ENCODE results near the gene SSH2. TPM values are rescaled to one million over a fixed set of nuclear protein-coding genes. Genes with fewer than 3 reads are reported as not detected.

SSH2 gene
- total RNA-seq, 1 experiment from 2014 or later, result 14.6 TPM

GRCh38 chr17:29927546-29927945 lies 2.5 kb downstream of the SSH2 start:
- Histone ChIP-seq H3T11ph (ENCODE audit: low read length) (no peak overlapping the region), H4K5ac (ENCODE audit: insufficient read length, low read depth, low read length) (no peak overlapping the region), H2BK20ac (ENCODE audit: low read depth, low read length, poor library complexity, severe bottlenecking) (no peak overlapping the region), H3K27me3 (ENCODE audit: insufficient read depth, low read length) (no peaks in the 10 kb centered on the region), H2AK5ac (ENCODE audit: insufficient read length, low read length) (no peak overlapping the region), H3K14ac (ENCODE audit: insufficient read depth, low read length) (no peak overlapping the region), H3K4me2 (ENCODE audit: insufficient read depth, insufficient read length, low read length) (no peak overlapping the region), H3K18ac (ENCODE audit: insufficient read length, low read depth, low read length) (no peak overlapping the region), H3K9me3 (ENCODE audit: control insufficient read depth, low read depth, low read length) (no peaks in the 10 kb centered on the region), H3K4me1 (ENCODE audit: insufficient read depth, low read length) (peaks cover 2% of the 10 kb centered on the region; the same call in 1 of the 2 replicates), H3K79me1 (ENCODE audit: insufficient read depth, low read depth, low read length, poor library complexity, severe bottlenecking) (no peaks in the 10 kb centered on the region), H4K91ac (ENCODE audit: insufficient read length, low read depth, low read length) (no peak overlapping the region), H2BK5ac (ENCODE audit: insufficient read length, low read length) (no peak overlapping the region), H3K79me2 (ENCODE audit: insufficient read depth, low read length) (peaks cover 4% of the 10 kb centered on the region; the same call in 1 of the 2 replicates), H3K23ac (ENCODE audit: insufficient read length, low read depth, low read length) (no peak overlapping the region), H3K4ac (ENCODE audit: low read depth, low read length) (no peak overlapping the region), H2BK120ac (ENCODE audit: low read depth, low read length, poor library complexity, severe bottlenecking) (no peak overlapping the region), H4K8ac (replicated peaks; ENCODE audit: insufficient read length, low read depth, low read length) (no peak overlapping the region), H2BK15ac (ENCODE audit: low read depth, low read length) (no peak overlapping the region), H2AFZ (ENCODE audit: low read length) (no peak overlapping the region), H2BK12ac (ENCODE audit: insufficient read length, low read depth, low read length) (no peak overlapping the region), H3K27ac (ENCODE audit: insufficient read length, low read depth, low read length) (no peak overlapping the region), H4K20me1 (ENCODE audit: control insufficient read depth, insufficient read depth, insufficient read length) (no peaks in the 10 kb centered on the region), H3K9ac (ENCODE audit: extremely low read depth, insufficient read length, low read length) (no peak overlapping the region), H3K56ac (ENCODE audit: insufficient read length, low read depth, low read length) (no peak overlapping the region), H3K23me2 (ENCODE audit: insufficient read length, low read depth, low read length, poor library complexity, severe bottlenecking) (peaks cover 11% of the 10 kb centered on the region)
- no peaks in the 10 kb centered on the region; a peak in 1 of 5 replicates for H3K9me3 Mint-ChIP-seq
- TF ChIP-seq, protein P1, sequence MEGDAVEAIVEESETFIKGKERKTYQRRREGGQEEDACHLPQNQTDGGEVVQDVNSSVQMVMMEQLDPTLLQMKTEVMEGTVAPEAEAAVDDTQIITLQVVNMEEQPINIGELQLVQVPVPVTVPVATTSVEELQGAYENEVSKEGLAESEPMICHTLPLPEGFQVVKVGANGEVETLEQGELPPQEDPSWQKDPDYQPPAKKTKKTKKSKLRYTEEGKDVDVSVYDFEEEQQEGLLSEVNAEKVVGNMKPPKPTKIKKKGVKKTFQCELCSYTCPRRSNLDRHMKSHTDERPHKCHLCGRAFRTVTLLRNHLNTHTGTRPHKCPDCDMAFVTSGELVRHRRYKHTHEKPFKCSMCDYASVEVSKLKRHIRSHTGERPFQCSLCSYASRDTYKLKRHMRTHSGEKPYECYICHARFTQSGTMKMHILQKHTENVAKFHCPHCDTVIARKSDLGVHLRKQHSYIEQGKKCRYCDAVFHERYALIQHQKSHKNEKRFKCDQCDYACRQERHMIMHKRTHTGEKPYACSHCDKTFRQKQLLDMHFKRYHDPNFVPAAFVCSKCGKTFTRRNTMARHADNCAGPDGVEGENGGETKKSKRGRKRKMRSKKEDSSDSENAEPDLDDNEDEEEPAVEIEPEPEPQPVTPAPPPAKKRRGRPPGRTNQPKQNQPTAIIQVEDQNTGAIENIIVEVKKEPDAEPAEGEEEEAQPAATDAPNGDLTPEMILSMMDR (conservative IDR thresholded peaks at IDR 0.05), result no peak
- DNase-seq, result no peak
- H3K4me3 Mint-ChIP-seq, result no peak overlapping the region
- H3K36me3 Mint-ChIP-seq (ENCODE audit: insufficient read depth in 1 of 3, low read depth in 3 of 3), result no peaks in the 10 kb centered on the region
- H3K27me3 Mint-ChIP-seq (ENCODE audit: low read depth), result no peaks in the 10 kb centered on the region
- H3K4me1 Mint-ChIP-seq, result peaks cover 4 to 5% of the 10 kb centered on the region in 2 experiments
- H3K27ac Mint-ChIP-seq, result no peak overlapping the region
- no CpG with 5 or more reads among the region's 1 CpG for WGBS (ENCODE audit: extremely low coverage, insufficient read length, low lambda C conversion rate)

All from H9 (cell line).